Nephron progenitor cell (in vitro differentiated cells): Measurements from ENCODE around the gene TBL1X.
A peak's percentile ranks its signal among the peaks of the same experiment; 100 is the strongest.

Experiments used
- DNase-seq: peaks from one replicate; pipeline ENCODE4 v3.0.0; 2021
- H3K27ac Mint-ChIP-seq: 2 replicates; pipeline ENCODE4 v1.8.0; 2021; ENCODE audit warnings: mild to moderate bottlenecking, moderate library complexity, mixed read lengths
- H3K27me3 Mint-ChIP-seq: 2 replicates; pipeline ENCODE4 v1.8.0; 2021; ENCODE audit warnings: mild to moderate bottlenecking, low read depth, mixed read lengths; ENCODE audit not compliant: poor library complexity
- H3K36me3 Mint-ChIP-seq: 2 replicates; pipeline ENCODE4 v1.8.0; 2021; ENCODE audit warnings: low read depth, mixed read lengths
- H3K4me1 Mint-ChIP-seq: 2 replicates; pipeline ENCODE4 v1.8.0; 2021; ENCODE audit warnings: mixed read lengths
- H3K4me3 Mint-ChIP-seq: 2 replicates; pipeline ENCODE4 v1.8.0; 2021; ENCODE audit warnings: mild to moderate bottlenecking, moderate library complexity, mixed read lengths
- H3K9me3 Mint-ChIP-seq: 2 replicates; pipeline ENCODE4 v1.8.0; 2021; ENCODE audit warnings: mild to moderate bottlenecking, moderate library complexity, mixed read lengths
- TF ChIP-seq, protein P1 (sequence below): fragments of 200-600 bp; sonication (generic); IDR thresholded peaks from 2 replicates; pipeline ENCODE4 v1.5.0; 2021; ENCODE audit warnings: antibody characterized with exemption

The TBL1X gene

DNA sequence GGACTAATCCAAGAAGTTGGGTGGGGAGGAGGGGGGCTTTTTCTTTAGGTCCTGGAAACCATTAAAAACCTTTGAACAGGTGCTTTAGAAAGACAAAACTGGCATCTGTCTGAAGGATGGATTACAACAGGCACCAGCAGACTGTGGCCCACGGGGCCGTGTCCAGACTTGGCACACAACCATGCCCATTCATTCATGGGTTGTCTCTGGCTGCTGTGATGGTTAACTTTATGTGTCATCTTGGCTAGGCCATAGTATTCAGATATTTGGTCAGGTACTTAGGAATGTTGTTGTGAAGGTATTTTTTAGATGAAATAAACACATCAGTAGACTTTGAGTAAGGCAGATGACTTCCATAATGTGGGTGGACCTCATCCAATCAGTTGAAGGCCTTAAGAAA lies 45.5 kb downstream of the TBL1X start:
- peaks cover 68% of the 10 kb centered on the region for H3K9me3 Mint-ChIP-seq
- H3K27ac Mint-ChIP-seq, result no peak overlapping the region
- DNase-seq, result no peak
- peaks cover 18% of the 10 kb centered on the region for H3K4me1 Mint-ChIP-seq
- H3K36me3 Mint-ChIP-seq, result peaks cover 93% of the 10 kb centered on the region
- TF ChIP-seq, protein P1, sequence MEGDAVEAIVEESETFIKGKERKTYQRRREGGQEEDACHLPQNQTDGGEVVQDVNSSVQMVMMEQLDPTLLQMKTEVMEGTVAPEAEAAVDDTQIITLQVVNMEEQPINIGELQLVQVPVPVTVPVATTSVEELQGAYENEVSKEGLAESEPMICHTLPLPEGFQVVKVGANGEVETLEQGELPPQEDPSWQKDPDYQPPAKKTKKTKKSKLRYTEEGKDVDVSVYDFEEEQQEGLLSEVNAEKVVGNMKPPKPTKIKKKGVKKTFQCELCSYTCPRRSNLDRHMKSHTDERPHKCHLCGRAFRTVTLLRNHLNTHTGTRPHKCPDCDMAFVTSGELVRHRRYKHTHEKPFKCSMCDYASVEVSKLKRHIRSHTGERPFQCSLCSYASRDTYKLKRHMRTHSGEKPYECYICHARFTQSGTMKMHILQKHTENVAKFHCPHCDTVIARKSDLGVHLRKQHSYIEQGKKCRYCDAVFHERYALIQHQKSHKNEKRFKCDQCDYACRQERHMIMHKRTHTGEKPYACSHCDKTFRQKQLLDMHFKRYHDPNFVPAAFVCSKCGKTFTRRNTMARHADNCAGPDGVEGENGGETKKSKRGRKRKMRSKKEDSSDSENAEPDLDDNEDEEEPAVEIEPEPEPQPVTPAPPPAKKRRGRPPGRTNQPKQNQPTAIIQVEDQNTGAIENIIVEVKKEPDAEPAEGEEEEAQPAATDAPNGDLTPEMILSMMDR, result no peak
- no peaks in the 10 kb centered on the region for H3K27me3 Mint-ChIP-seq
- H3K4me3 Mint-ChIP-seq, result no peak overlapping the region

DNA sequence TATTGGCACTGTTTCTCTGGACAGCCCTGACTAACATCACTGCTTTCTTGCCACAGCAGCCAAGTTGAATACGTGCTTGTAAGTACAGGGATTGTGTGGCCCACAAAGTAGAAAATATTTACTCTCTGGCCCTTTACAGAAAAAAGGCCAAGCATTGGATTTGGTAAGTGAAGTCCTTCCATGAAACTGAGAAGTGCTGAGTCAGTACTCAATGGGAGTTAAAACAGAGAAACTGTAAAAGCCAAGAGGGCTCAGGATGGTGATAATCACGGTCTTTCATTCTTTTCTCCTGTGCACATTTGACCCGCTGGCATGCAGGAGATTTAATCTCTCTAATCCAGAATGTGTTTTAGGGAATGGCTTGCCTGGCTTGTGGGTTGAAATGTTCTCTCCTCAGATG lies 46.1 kb downstream of the TBL1X start:
- Mint-ChIP-seq H3K27me3 (no peaks in the 10 kb centered on the region), H3K4me1 (peaks cover 25% of the 10 kb centered on the region), H3K36me3 (peaks cover 88% of the 10 kb centered on the region), H3K27ac (peak overlapping the region; percentile 37), H3K9me3 (peaks cover 62% of the 10 kb centered on the region), H3K4me3 (no peak overlapping the region)
- TF ChIP-seq, protein P1, result no peak
- DNase-seq, result no peak

DNA sequence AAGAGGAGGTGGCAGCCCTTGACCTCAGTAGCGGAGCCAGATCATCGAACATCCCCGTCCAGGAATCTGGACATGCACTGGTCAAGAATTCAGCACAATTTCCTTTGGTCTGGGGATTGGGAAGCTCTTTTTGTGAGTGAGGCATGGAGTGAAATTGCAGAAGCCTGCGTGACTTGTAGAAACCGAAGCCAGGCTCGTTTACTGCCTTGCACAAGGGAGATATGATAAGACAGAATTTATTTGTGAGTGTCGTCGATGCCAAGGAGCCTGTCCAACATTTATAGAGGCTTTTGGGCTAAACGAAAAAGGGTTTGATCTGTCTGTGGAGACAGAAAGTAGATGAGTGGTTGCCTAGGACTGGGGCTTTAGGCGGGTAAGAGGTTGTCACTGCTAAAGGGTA lies 50.6 kb downstream of the TBL1X start:
- Mint-ChIP-seq H3K36me3 (peaks cover 48% of the 10 kb centered on the region), H3K9me3 (peaks cover 57% of the 10 kb centered on the region), H3K27me3 (no peaks in the 10 kb centered on the region), H3K27ac (no peak overlapping the region), H3K4me1 (peaks cover 62% of the 10 kb centered on the region), H3K4me3 (no peak overlapping the region)
- no peak for DNase-seq
- TF ChIP-seq, protein P1, result no peak

DNA sequence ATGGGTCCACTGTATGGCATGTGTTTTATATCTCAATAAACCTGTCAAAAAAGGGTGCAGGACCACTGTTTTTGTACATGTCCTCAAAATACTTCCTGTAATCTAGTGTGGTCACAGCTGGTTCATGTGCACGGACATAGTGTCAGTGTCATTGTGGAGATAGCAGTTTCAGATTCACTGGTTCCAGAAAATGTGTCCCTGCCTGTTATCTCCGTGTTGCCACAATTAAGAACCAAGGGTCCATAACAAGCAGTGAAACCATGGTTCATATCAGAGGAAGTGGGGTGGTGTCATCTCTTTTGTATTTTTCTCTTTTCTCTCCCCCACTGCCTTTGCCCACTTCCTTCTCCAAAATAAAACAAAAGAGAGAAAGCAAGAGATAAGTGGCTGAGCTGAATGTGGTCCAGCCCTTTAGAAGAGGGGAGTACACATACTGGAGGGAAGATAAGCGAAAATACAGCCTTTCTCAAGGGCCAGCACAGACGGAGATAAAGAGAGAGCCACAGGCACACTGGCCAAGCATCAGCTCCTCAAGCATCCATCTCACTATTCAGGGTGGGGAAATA lies 51.2 kb downstream of the TBL1X start:
- peaks cover 43% of the 10 kb centered on the region for H3K36me3 Mint-ChIP-seq
- no peaks in the 10 kb centered on the region for H3K27me3 Mint-ChIP-seq
- no peak overlapping the region for H3K4me3 Mint-ChIP-seq
- TF ChIP-seq, protein P1, result no peak
- no peak for DNase-seq
- no peak overlapping the region for H3K27ac Mint-ChIP-seq
- H3K4me1 Mint-ChIP-seq, result peaks cover 68% of the 10 kb centered on the region
- H3K9me3 Mint-ChIP-seq, result peaks cover 57% of the 10 kb centered on the region

DNA sequence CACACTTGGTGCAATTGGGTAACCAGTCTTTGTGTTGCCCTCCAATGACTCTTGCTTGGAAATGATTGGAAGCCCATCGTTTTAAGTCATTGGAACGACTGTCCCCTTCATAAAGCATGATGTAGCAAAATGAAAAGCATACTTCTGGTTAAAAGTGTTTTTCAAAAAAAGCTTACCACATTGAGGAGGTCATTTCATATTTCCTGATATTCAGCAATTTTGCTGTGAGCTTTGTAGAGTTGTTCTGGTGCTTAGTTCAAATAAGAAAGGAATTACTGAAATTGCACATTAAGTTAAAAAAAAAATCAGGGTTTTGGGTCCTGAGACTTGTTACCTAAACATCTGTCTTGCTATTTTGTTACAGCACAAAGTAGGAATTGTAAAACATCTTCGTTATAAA lies 51.8 kb downstream of the TBL1X start:
- no peak overlapping the region for H3K4me3 Mint-ChIP-seq
- H3K27me3 Mint-ChIP-seq, result no peaks in the 10 kb centered on the region
- H3K9me3 Mint-ChIP-seq, result peaks cover 54% of the 10 kb centered on the region
- H3K36me3 Mint-ChIP-seq, result peaks cover 37% of the 10 kb centered on the region
- H3K4me1 Mint-ChIP-seq, result peaks cover 74% of the 10 kb centered on the region
- DNase-seq, result no peak
- peak overlapping the region; percentile 87 for H3K27ac Mint-ChIP-seq
- TF ChIP-seq, protein P1, result no peak

DNA sequence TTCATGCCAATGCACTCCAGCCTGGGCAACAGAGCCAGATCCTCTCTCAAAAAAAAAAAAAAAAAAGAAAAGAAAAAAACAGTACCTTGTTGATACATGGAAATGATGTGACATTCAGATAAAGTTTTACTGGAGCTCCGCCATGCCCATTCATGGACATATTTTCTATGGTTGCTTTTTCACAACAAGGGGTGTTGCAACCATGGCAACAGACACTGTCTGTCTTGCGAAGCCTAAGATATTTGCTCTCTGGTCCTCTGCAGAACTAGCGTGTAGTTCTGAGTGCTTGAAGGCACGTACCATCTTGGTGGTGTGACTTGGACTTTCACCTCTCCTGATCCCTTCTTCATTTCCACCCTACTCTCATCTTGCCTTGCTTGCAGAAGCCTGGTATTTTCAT lies 53.2 kb downstream of the TBL1X start:
- Mint-ChIP-seq H3K36me3 (peaks cover 23% of the 10 kb centered on the region), H3K27ac (no peak overlapping the region), H3K9me3 (peaks cover 55% of the 10 kb centered on the region), H3K4me3 (no peak overlapping the region), H3K27me3 (peaks cover under 1% of the 10 kb centered on the region), H3K4me1 (peaks cover 85% of the 10 kb centered on the region)
- DNase-seq, result no peak
- TF ChIP-seq, protein P1, result no peak
